Measurements from ENCODE around the gene JAZF1. TPM values are rescaled to one million over a fixed set of nuclear protein-coding genes. Genes with fewer than 3 reads are reported as not detected.
A peak's percentile ranks its signal among the peaks of the same experiment; 100 is the strongest.

The JAZF1 gene
- total and polyA plus RNA-seq, 3 experiments from 2014 or later, result 3.2 to 5.1 (median 4.9) TPM

GRCh38 chr7:28201131-28201530 is 20.5 kb upstream of the JAZF1 start:
- peaks cover 0 to 3% (median 0%) of the 10 kb centered on the region in 5 donors for H3K9me3 Mint-ChIP-seq
- H3K27ac ChIP-seq (ENCODE audit: low read depth, low read length), result no peak overlapping the region
- no peak overlapping the region for H3K27ac Mint-ChIP-seq
- peaks cover 0 to under 1% (median 0%) of the 10 kb centered on the region in 3 donors for H3K36me3 Mint-ChIP-seq
- peaks cover 2 to 25% of the 10 kb centered on the region in 2 donors for H3K27me3 Mint-ChIP-seq
- peaks cover 8% of the 10 kb centered on the region for H3K4me1 ChIP-seq (ENCODE audit: insufficient read depth, low read length)
- H3K9me3 ChIP-seq (ENCODE audit: low read length), result no peaks in the 10 kb centered on the region
- CTCF ChIA-PET, result no interaction called here
- H3K27me3 ChIP-seq (ENCODE audit: insufficient read depth, low read length, poor library complexity, severe bottlenecking), result no peaks in the 10 kb centered on the region
- POLR2A ChIA-PET, result interaction anchor here (0.6 kb wide), 1 partner anchor 1058 kb away, joined by 5 read pairs; no protein-coding TSS in a partner anchor
- H3K4me3 ChIP-seq (ENCODE audit: low read length), result no peak overlapping the region
- peaks cover 6 to 15% (median 7%) of the 10 kb centered on the region in 3 donors for H3K4me1 Mint-ChIP-seq
- no peak for DNase-seq
- H3K4me3 Mint-ChIP-seq, result peak overlapping the region in 1 of 7 donors; percentile 2
- no peaks in the 10 kb centered on the region for H3K36me3 ChIP-seq (ENCODE audit: insufficient read depth, low read length)

- Mint-ChIP-seq H3K27ac (peak overlapping the region in 3 of 8 donors; percentile 39 to 71 (median 41)), H3K36me3 (no peaks in the 10 kb centered on the region), H3K9me3 (peaks cover 0 to 3% (median 0%) of the 10 kb centered on the region in 5 donors), H3K4me3 (peak overlapping the region in 2 of 7 donors; percentile 18 to 57), H3K27me3 (peaks cover 2 to 25% of the 10 kb centered on the region in 2 donors), H3K4me1 (peaks cover 11 to 20% (median 12%) of the 10 kb centered on the region in 3 donors)
- POLR2A ChIA-PET, result interaction anchor here (0.6 kb wide), 1 partner anchor 1059 kb away, joined by 5 read pairs; no protein-coding TSS in a partner anchor
- Histone ChIP-seq H3K27me3 (ENCODE audit: insufficient read depth, low read length, poor library complexity, severe bottlenecking) (no peaks in the 10 kb centered on the region), H3K9me3 (ENCODE audit: low read length) (no peaks in the 10 kb centered on the region), H3K4me3 (ENCODE audit: low read length) (no peak overlapping the region), H3K36me3 (ENCODE audit: insufficient read depth, low read length) (no peaks in the 10 kb centered on the region), H3K4me1 (ENCODE audit: insufficient read depth, low read length) (peaks cover 8% of the 10 kb centered on the region), H3K27ac (ENCODE audit: low read depth, low read length) (no peak overlapping the region)
- DNase-seq, result peak in 1 of 5 donors; percentile 5
- CTCF ChIA-PET, result no interaction called here
Observed at GRCh38 chr7:28200598-28200997, 20.0 kb upstream of the JAZF1 start.

- POLR2A ChIA-PET, result no interaction called here
- DNase-seq, result no peak
Observed at GRCh38 chr7:28199021-28199510, 18.5 kb upstream of the JAZF1 start.

GRCh38 chr7:28195910-28196620 is 15.5 kb upstream of the JAZF1 start:
- H3K27me3 ChIP-seq (ENCODE audit: insufficient read depth, low read length, poor library complexity, severe bottlenecking), result no peaks in the 10 kb centered on the region
- H3K4me1 ChIP-seq (ENCODE audit: insufficient read depth, low read length), result peaks cover 6% of the 10 kb centered on the region
- no peaks in the 10 kb centered on the region for H3K36me3 ChIP-seq (ENCODE audit: insufficient read depth, low read length)
- Mint-ChIP-seq H3K27ac (peak overlapping the region in 7 of 8 donors; percentile 6 to 35 (median 24)), H3K9me3 (no peaks in the 10 kb centered on the region), H3K27me3 (peaks cover 4 to 27% of the 10 kb centered on the region in 2 donors), H3K4me3 (peak overlapping the region in 4 of 7 donors; percentile 2 to 20 (median 10)), H3K36me3 (no peaks in the 10 kb centered on the region), H3K4me1 (peaks cover 12 to 18% (median 13%) of the 10 kb centered on the region in 3 donors)
- H3K4me3 ChIP-seq (ENCODE audit: low read length), result no peak overlapping the region
- DNase-seq, result no peak
- no peaks in the 10 kb centered on the region for H3K9me3 ChIP-seq (ENCODE audit: low read length)
- ChIA-PET CTCF (no interaction called here), POLR2A (interaction anchor here (0.8 kb wide), 1 partner anchor 16 kb away, joined by 3 read pairs; no protein-coding TSS in a partner anchor)
- H3K27ac ChIP-seq (ENCODE audit: low read depth, low read length), result no peak overlapping the region

More at GRCh38 chr7:28199021-28199510, 18.5 kb upstream of the JAZF1 start:
- no peaks in the 10 kb centered on the region for H3K9me3 Mint-ChIP-seq
- H3K27me3 Mint-ChIP-seq, result peaks cover 2 to 25% of the 10 kb centered on the region in 2 donors
- peaks cover 8% of the 10 kb centered on the region for H3K4me1 ChIP-seq (ENCODE audit: insufficient read depth, low read length)
- H3K36me3 Mint-ChIP-seq, result no peaks in the 10 kb centered on the region
- CTCF ChIA-PET, result no interaction called here
- H3K4me3 ChIP-seq (ENCODE audit: low read length), result no peak overlapping the region
- H3K4me1 Mint-ChIP-seq, result peaks cover 13 to 25% (median 14%) of the 10 kb centered on the region in 3 donors
- no peak overlapping the region for H3K27ac Mint-ChIP-seq
- no peak overlapping the region for H3K27ac ChIP-seq (ENCODE audit: low read depth, low read length)
- no peaks in the 10 kb centered on the region for H3K9me3 ChIP-seq (ENCODE audit: low read length)
- H3K27me3 ChIP-seq (ENCODE audit: insufficient read depth, low read length, poor library complexity, severe bottlenecking), result no peaks in the 10 kb centered on the region
- no peak overlapping the region for H3K4me3 Mint-ChIP-seq
- no peaks in the 10 kb centered on the region for H3K36me3 ChIP-seq (ENCODE audit: insufficient read depth, low read length)

GRCh38 chr7:28192786-28193585 is 12.4 kb upstream of the JAZF1 start:
- Histone ChIP-seq H3K9me3 (ENCODE audit: low read length) (no peaks in the 10 kb centered on the region), H3K36me3 (ENCODE audit: insufficient read depth, low read length) (no peaks in the 10 kb centered on the region), H3K4me3 (ENCODE audit: low read length) (no peak overlapping the region), H3K27me3 (ENCODE audit: insufficient read depth, low read length, poor library complexity, severe bottlenecking) (no peaks in the 10 kb centered on the region), H3K4me1 (ENCODE audit: insufficient read depth, low read length) (peaks cover 3% of the 10 kb centered on the region), H3K27ac (ENCODE audit: low read depth, low read length) (no peak overlapping the region)
- no peak overlapping the region for H3K4me3 Mint-ChIP-seq
- no peaks in the 10 kb centered on the region for H3K36me3 Mint-ChIP-seq
- peaks cover 7 to 22% of the 10 kb centered on the region in 2 donors for H3K27me3 Mint-ChIP-seq
- no peaks in the 10 kb centered on the region for H3K9me3 Mint-ChIP-seq
- no peak overlapping the region for H3K27ac Mint-ChIP-seq
- H3K4me1 Mint-ChIP-seq, result peaks cover 17 to 24% (median 22%) of the 10 kb centered on the region in 3 donors
- ChIA-PET CTCF (no interaction called here), POLR2A (no interaction called here)
- DNase-seq, result no peak

- H3K27me3 ChIP-seq (ENCODE audit: insufficient read depth, low read length, poor library complexity, severe bottlenecking), result no peaks in the 10 kb centered on the region
- H3K36me3 Mint-ChIP-seq, result no peaks in the 10 kb centered on the region
- H3K9me3 Mint-ChIP-seq, result no peaks in the 10 kb centered on the region
- no peak overlapping the region for H3K27ac Mint-ChIP-seq
- H3K27ac ChIP-seq (ENCODE audit: low read depth, low read length), result no peak overlapping the region
- peaks cover 17 to 23% (median 22%) of the 10 kb centered on the region in 3 donors for H3K4me1 Mint-ChIP-seq
- no peak overlapping the region for H3K4me3 ChIP-seq (ENCODE audit: low read length)
- ChIA-PET CTCF (interaction anchor here (0.6 kb wide), 1 partner anchor 928 kb away, joined by 3 read pairs; no protein-coding TSS in a partner anchor), POLR2A (no interaction called here)
- no peaks in the 10 kb centered on the region for H3K36me3 ChIP-seq (ENCODE audit: insufficient read depth, low read length)
- DNase-seq, result no peak
- H3K27me3 Mint-ChIP-seq, result peaks cover 7 to 27% of the 10 kb centered on the region in 2 donors
- H3K4me1 ChIP-seq (ENCODE audit: insufficient read depth, low read length), result peaks cover under 1% of the 10 kb centered on the region
- H3K9me3 ChIP-seq (ENCODE audit: low read length), result no peaks in the 10 kb centered on the region
- H3K4me3 Mint-ChIP-seq, result no peak overlapping the region
Observed at GRCh38 chr7:28191751-28192150, 11.2 kb upstream of the JAZF1 start.

- H3K27ac Mint-ChIP-seq, result no peak overlapping the region
- H3K36me3 Mint-ChIP-seq, result no peaks in the 10 kb centered on the region
- no peaks in the 10 kb centered on the region for H3K9me3 Mint-ChIP-seq
- H3K27me3 Mint-ChIP-seq, result peaks cover 7 to 27% of the 10 kb centered on the region in 2 donors
- H3K4me3 Mint-ChIP-seq, result no peak overlapping the region
- H3K36me3 ChIP-seq (ENCODE audit: insufficient read depth, low read length), result no peaks in the 10 kb centered on the region
- ChIA-PET POLR2A (no interaction called here), CTCF (no interaction called here)
- DNase-seq, result no peak
- H3K4me3 ChIP-seq (ENCODE audit: low read length), result no peak overlapping the region
- H3K4me1 ChIP-seq (ENCODE audit: insufficient read depth, low read length), result no peaks in the 10 kb centered on the region
- no peaks in the 10 kb centered on the region for H3K9me3 ChIP-seq (ENCODE audit: low read length)
- no peak overlapping the region for H3K27ac ChIP-seq (ENCODE audit: low read depth, low read length)
- H3K4me1 Mint-ChIP-seq, result peaks cover 12 to 17% (median 17%) of the 10 kb centered on the region in 3 donors
- H3K27me3 ChIP-seq (ENCODE audit: insufficient read depth, low read length, poor library complexity, severe bottlenecking), result no peaks in the 10 kb centered on the region
Observed at GRCh38 chr7:28191184-28191583, 10.6 kb upstream of the JAZF1 start.
